GDM1 (cell line): ENCODE measurements around the gene LHCGR.

ENCODE experiments used
- DNase-seq: peaks from one replicate; lab custom pipeline; 2025; lab: John Stamatoyannopoulos, UW

Gene LHCGR

GRCh38 chr2:48755473-48755872, at the start of gene LHCGR:
TSS of gene LHCGR (minus strand) at chr2:48755724. CDS start at chr2:48755671, 53 bp downstream.
- DNase-seq = no peak

- no peak for DNase-seq
These were observed 44.1 kb upstream of the LHCGR start for GRCh38 chr2:48799601-48800000.

- no peak for DNase-seq
These were observed 39.5 kb upstream of the LHCGR start for GRCh38 chr2:48795065-48795464.

GRCh38 chr2:48793671-48794070, 38.1 kb upstream of the LHCGR start:
- no peak for DNase-seq

GRCh38 chr2:48792030-48792429, 36.5 kb upstream of the LHCGR start:
- no peak for DNase-seq

- no peak for DNase-seq
These were observed 35.1 kb upstream of the LHCGR start for GRCh38 chr2:48790407-48791170.

- DNase-seq = no peak
These were observed 32.1 kb upstream of the LHCGR start for GRCh38 chr2:48787580-48787979.

- DNase-seq = no peak
These were observed 25.8 kb upstream of the LHCGR start for GRCh38 chr2:48781366-48781765.

GRCh38 chr2:48779019-48779716, 23.6 kb upstream of the LHCGR start:
- no peak for DNase-seq

GRCh38 chr2:48774251-48774650, 18.7 kb upstream of the LHCGR start:
- DNase-seq = no peak

- DNase-seq = no peak
These were observed 15.9 kb upstream of the LHCGR start for GRCh38 chr2:48771241-48772014.

GRCh38 chr2:48770181-48770580, 14.7 kb upstream of the LHCGR start:
- no peak for DNase-seq

- DNase-seq = no peak
These were observed 13.1 kb upstream of the LHCGR start for GRCh38 chr2:48768669-48769068.

- DNase-seq = no peak
These were observed 11.8 kb upstream of the LHCGR start for GRCh38 chr2:48767330-48767729.

GRCh38 chr2:48760826-48761225, 5.3 kb upstream of the LHCGR start:
- no peak for DNase-seq

GRCh38 chr2:48759682-48760081, 4.2 kb upstream of the LHCGR start:
- DNase-seq = no peak

GRCh38 chr2:48756289-48756688, 765 bp upstream of the LHCGR start:
- no peak for DNase-seq

GRCh38 chr2:48754874-48755273, 650 bp downstream of the LHCGR start:
- no peak for DNase-seq

GRCh38 chr2:48753228-48753627, 2.3 kb downstream of the LHCGR start:
- no peak for DNase-seq

- no peak for DNase-seq
These were observed 5.3 kb downstream of the LHCGR start for GRCh38 chr2:48750128-48750739.

- no peak for DNase-seq
These were observed 6.0 kb downstream of the LHCGR start for GRCh38 chr2:48749291-48750127.
